ENCODE measurements around the gene KDM4C. TPM values are rescaled to one million over a fixed set of nuclear protein-coding genes. Genes with fewer than 3 reads are reported as not detected.

KDM4C gene
- total and polyA plus RNA-seq, 2 donors = 20.3 to 36.2 TPM

DNA sequence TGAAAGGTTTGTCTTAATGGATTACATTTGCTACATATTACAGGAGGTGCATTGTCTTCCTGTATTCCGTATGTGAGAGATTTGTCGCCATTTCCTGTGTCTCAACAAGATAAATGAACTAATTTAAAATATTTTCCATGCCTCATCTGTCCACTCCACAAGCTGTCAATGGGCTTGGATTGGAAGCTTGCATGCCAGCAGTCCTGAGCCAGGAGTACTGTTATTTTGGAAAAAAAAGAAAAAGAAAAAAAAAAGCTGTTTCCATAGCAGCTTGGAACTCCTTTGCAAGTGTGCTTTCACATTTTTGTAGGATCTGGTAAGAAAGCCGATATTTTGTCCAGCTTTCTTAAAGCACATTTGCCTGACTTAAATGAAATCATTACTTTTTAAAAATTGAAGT lies 330.8 kb downstream of the KDM4C start:
- no peaks in the 10 kb centered on the region for H3K4me1 ChIP-seq (ENCODE audit: control insufficient read depth in 2 of 2, insufficient read depth in 2 of 2, low read length in 2 of 2)
- no peaks in the 10 kb centered on the region for H3K27me3 ChIP-seq (ENCODE audit: control insufficient read depth in 2 of 2, insufficient read depth in 1 of 2, low read length in 1 of 2)
- H3K27ac ChIP-seq (ENCODE audit: low read depth in 1 of 2, low read length in 1 of 2) = no peak overlapping the region
- DNase-seq (ENCODE audit: low read depth in 6 of 9, low spot score in 9 of 9) = no peak
- WGBS = 93% methylated on average over 3 of the region's 3 CpGs
- no peaks in the 10 kb centered on the region for H3K9me3 ChIP-seq (ENCODE audit: control insufficient read depth in 2 of 2, insufficient read depth in 1 of 2, low read length in 1 of 2)
- H3K36me3 ChIP-seq (ENCODE audit: control insufficient read depth in 2 of 2, insufficient read depth in 2 of 2, low read length in 1 of 2) = peaks cover 0 to 14% of the 10 kb centered on the region in 2 donors
- H3K4me3 ChIP-seq (ENCODE audit: low read length in 2 of 2) = no peak overlapping the region

DNA sequence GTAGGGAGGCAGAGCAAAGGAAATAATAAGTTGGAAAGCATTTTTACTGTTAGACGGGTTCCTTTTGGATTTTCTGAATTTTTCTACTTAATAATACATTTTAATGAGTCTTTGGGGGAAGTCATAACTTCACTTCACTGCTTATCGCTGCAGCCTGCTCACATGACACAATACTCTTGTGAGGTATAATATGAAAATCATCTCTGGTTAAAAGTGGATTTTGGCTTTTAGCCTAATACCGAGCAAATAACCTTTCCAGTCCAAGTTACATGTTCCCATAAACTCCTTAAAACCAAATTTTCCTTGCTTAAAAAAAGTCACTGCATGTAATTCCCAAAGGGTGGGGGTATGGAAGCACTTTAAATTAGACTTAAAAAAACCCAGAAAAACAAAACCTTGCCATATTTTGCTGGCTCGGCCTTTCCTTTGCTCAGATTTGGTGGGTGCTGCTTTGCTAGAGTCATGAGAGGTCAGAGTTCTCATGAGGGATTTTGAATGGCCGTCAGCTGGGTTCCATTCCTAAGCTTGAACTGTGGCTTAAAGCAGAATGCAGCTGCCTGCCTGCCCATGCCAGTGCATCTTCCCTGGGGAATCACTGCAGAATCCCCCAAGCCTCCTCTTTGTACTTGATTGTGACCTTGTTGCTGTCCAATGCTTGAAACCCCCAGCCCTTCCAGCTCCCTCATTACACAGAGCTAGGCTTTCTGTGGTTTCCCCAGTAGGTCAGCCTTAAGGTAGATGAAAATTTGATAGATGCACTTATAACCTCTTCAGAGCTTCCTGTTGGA lies 331.8 kb downstream of the KDM4C start:
- no peak for DNase-seq (ENCODE audit: low read depth in 6 of 9, low spot score in 9 of 9)
- H3K36me3 ChIP-seq (ENCODE audit: control insufficient read depth in 2 of 2, insufficient read depth in 2 of 2, low read length in 1 of 2) = peaks cover 0 to 14% of the 10 kb centered on the region in 2 donors
- H3K27ac ChIP-seq (ENCODE audit: low read depth in 1 of 2, low read length in 1 of 2) = no peak overlapping the region
- H3K4me1 ChIP-seq (ENCODE audit: control insufficient read depth in 2 of 2, insufficient read depth in 2 of 2, low read length in 2 of 2) = no peaks in the 10 kb centered on the region
- 95% methylated on average over 5 of the region's 5 CpGs for WGBS
- no peak overlapping the region for H3K4me3 ChIP-seq (ENCODE audit: low read length in 2 of 2)
- no peaks in the 10 kb centered on the region for H3K27me3 ChIP-seq (ENCODE audit: control insufficient read depth in 2 of 2, insufficient read depth in 1 of 2, low read length in 1 of 2)
- H3K9me3 ChIP-seq (ENCODE audit: control insufficient read depth in 2 of 2, insufficient read depth in 1 of 2, low read length in 1 of 2) = no peaks in the 10 kb centered on the region

DNA sequence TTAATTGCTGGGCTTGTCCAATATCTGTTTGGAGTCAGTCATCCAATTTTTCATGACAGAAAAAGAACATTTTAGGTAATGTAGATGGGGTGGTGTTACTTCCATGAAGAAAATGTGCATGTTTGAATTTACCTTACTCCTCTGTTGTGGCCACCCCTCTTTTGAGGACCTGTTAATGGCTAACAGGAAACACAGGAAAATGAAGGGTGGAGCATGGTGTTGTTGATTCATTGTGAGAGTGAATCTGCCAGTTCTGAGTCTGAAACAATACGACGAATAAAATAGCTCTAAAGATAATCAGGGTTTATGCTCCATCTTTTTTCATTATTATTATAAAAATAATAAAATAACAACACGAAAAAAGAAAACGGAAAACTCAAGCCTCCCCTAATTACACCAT lies 335.3 kb downstream of the KDM4C start:
- DNase-seq (ENCODE audit: low read depth in 6 of 9, low spot score in 9 of 9) = no peak
- no peaks in the 10 kb centered on the region for H3K4me1 ChIP-seq (ENCODE audit: control insufficient read depth in 2 of 2, insufficient read depth in 2 of 2, low read length in 2 of 2)
- H3K27ac ChIP-seq (ENCODE audit: low read depth in 1 of 2, low read length in 1 of 2) = no peak overlapping the region
- no peaks in the 10 kb centered on the region for H3K9me3 ChIP-seq (ENCODE audit: control insufficient read depth in 2 of 2, insufficient read depth in 1 of 2, low read length in 1 of 2)
- H3K36me3 ChIP-seq (ENCODE audit: control insufficient read depth in 2 of 2, insufficient read depth in 2 of 2, low read length in 1 of 2) = peaks cover 5 to 10% of the 10 kb centered on the region in 2 donors
- no peaks in the 10 kb centered on the region for H3K27me3 ChIP-seq (ENCODE audit: control insufficient read depth in 2 of 2, insufficient read depth in 1 of 2, low read length in 1 of 2)
- WGBS = 97% methylated on average over 4 of the region's 4 CpGs
- H3K4me3 ChIP-seq (ENCODE audit: low read length in 2 of 2) = no peak overlapping the region

DNA sequence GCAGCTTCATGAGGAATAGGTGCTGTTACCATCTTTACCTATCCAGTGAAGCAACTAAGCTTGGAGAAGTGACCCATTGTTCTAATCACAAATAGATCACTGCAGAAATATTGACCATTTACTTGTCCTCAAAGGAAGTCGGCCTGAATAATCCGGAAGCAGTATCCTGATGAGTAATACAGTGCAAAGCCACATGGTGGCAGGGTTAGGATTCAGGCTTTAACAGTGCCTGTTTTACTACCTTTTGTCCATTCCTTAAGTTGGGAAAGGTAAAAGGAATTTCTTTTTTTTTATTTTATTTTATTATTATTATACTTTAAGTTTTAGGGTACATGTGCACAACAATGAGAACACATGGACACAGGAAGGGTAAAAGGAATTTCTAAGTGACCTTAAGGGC lies 336.3 kb downstream of the KDM4C start:
- Histone ChIP-seq H3K4me3 (ENCODE audit: low read length in 2 of 2) (no peak overlapping the region), H3K36me3 (ENCODE audit: control insufficient read depth in 2 of 2, insufficient read depth in 2 of 2, low read length in 1 of 2) (peaks cover 5 to 9% of the 10 kb centered on the region in 2 donors), H3K9me3 (ENCODE audit: control insufficient read depth in 2 of 2, insufficient read depth in 1 of 2, low read length in 1 of 2) (no peaks in the 10 kb centered on the region), H3K27ac (ENCODE audit: low read depth in 1 of 2, low read length in 1 of 2) (peak overlapping the region in 1 of 2 donors; percentile 12), H3K27me3 (ENCODE audit: control insufficient read depth in 2 of 2, insufficient read depth in 1 of 2, low read length in 1 of 2) (no peaks in the 10 kb centered on the region), H3K4me1 (ENCODE audit: control insufficient read depth in 2 of 2, insufficient read depth in 2 of 2, low read length in 2 of 2) (no peaks in the 10 kb centered on the region)
- 98% methylated on average over 2 of the region's 2 CpGs for WGBS
- no peak for DNase-seq (ENCODE audit: low read depth in 6 of 9, low spot score in 9 of 9)

DNA sequence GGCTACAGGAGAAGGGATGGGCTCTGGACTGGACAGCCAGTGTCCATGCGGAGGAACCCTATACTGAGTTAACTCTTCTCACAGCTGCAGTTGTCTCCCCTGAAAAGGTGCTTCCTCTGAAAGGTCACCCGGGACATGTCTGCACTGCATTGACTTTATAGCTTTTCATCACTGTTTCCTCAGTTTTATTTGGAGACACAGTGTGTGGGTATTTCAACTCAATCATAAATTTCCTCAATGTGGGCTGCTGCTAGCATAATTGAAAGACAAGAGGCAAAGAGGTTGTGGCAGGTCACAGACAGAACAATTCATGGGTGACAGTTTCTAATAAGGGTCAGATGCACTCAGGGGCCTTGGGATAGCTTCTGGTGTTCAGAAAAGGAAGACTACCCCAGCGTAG lies 336.8 kb downstream of the KDM4C start:
- H3K4me3 ChIP-seq (ENCODE audit: low read length in 2 of 2) = no peak overlapping the region
- WGBS = 90% methylated on average over 3 of the region's 3 CpGs
- H3K9me3 ChIP-seq (ENCODE audit: control insufficient read depth in 2 of 2, insufficient read depth in 1 of 2, low read length in 1 of 2) = no peaks in the 10 kb centered on the region
- no peak for DNase-seq (ENCODE audit: low read depth in 6 of 9, low spot score in 9 of 9)
- no peaks in the 10 kb centered on the region for H3K27me3 ChIP-seq (ENCODE audit: control insufficient read depth in 2 of 2, insufficient read depth in 1 of 2, low read length in 1 of 2)
- peaks cover 5 to 11% of the 10 kb centered on the region in 2 donors for H3K36me3 ChIP-seq (ENCODE audit: control insufficient read depth in 2 of 2, insufficient read depth in 2 of 2, low read length in 1 of 2)
- no peak overlapping the region for H3K27ac ChIP-seq (ENCODE audit: low read depth in 1 of 2, low read length in 1 of 2)
- H3K4me1 ChIP-seq (ENCODE audit: control insufficient read depth in 2 of 2, insufficient read depth in 2 of 2, low read length in 2 of 2) = no peaks in the 10 kb centered on the region

DNA sequence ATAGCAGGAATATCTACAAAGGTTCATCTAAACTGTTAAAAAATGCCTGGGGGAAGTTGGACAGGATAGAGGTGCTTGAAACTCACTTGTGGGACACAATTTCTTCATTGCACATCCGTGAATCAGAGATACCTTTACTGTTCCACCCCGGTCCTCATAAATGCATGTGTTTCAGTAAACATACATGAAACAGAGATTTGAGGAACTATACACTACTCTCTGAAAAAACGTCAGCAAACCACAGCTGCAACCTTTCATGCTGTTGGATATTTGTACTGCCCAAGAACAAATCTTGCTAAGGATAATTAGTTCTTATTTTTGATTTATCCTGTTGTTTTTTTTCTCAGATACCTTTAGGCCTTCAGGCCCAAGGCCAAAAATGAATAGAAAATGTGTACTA lies 337.3 kb downstream of the KDM4C start:
- WGBS = 55% methylated on average over 3 of the region's 3 CpGs
- no peaks in the 10 kb centered on the region for H3K27me3 ChIP-seq (ENCODE audit: control insufficient read depth in 2 of 2, insufficient read depth in 1 of 2, low read length in 1 of 2)
- H3K4me1 ChIP-seq (ENCODE audit: control insufficient read depth in 2 of 2, insufficient read depth in 2 of 2, low read length in 2 of 2) = no peaks in the 10 kb centered on the region
- no peak overlapping the region for H3K4me3 ChIP-seq (ENCODE audit: low read length in 2 of 2)
- peaks cover 0 to 2% of the 10 kb centered on the region in 2 donors for H3K9me3 ChIP-seq (ENCODE audit: control insufficient read depth in 2 of 2, insufficient read depth in 1 of 2, low read length in 1 of 2)
- H3K27ac ChIP-seq (ENCODE audit: low read depth in 1 of 2, low read length in 1 of 2) = no peak overlapping the region
- H3K36me3 ChIP-seq (ENCODE audit: control insufficient read depth in 2 of 2, insufficient read depth in 2 of 2, low read length in 1 of 2) = peaks cover 5 to 11% of the 10 kb centered on the region in 2 donors
- DNase-seq (ENCODE audit: low read depth in 6 of 9, low spot score in 9 of 9) = no peak

DNA sequence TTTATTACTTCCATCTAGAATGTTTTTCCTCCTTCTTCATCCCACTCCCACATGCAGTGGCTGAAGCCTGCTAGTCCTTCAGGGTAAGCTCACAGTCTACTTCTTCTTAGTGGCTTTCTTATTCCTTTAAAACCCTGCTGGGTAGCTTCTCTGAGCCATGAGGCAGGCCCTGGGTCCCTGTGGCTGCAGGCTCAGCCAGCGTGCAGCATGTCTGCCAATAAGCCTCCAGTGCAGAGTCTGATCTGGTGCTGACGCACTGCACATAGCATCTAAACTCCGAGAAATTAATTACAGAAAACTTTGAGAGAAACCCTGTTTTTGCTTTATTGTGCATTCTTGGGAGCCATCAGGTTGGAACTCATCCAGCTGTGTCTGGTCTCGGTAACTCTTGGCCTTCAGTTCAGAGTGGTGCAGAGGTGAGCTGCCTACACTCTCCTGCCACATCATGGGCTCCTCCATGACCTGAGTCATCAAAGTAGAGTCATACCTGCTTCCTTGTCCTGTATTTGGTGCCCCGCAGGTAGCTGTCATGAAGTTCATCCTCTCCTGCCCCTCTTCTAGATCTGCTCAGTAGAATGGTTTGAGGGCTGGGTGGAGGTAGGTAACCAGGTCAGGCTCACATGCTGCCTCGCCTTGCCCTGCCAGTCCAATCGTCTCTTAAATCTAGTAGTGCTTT lies 339.4 kb downstream of the KDM4C start:
- Histone ChIP-seq H3K9me3 (ENCODE audit: control insufficient read depth in 2 of 2, insufficient read depth in 1 of 2, low read length in 1 of 2) (peaks cover 0 to 2% of the 10 kb centered on the region in 2 donors), H3K4me1 (ENCODE audit: control insufficient read depth in 2 of 2, insufficient read depth in 2 of 2, low read length in 2 of 2) (no peaks in the 10 kb centered on the region), H3K36me3 (ENCODE audit: control insufficient read depth in 2 of 2, insufficient read depth in 2 of 2, low read length in 1 of 2) (peaks cover 5 to 12% of the 10 kb centered on the region in 2 donors), H3K27ac (ENCODE audit: low read depth in 1 of 2, low read length in 1 of 2) (no peak overlapping the region), H3K27me3 (ENCODE audit: control insufficient read depth in 2 of 2, insufficient read depth in 1 of 2, low read length in 1 of 2) (no peaks in the 10 kb centered on the region), H3K4me3 (ENCODE audit: low read length in 2 of 2) (no peak overlapping the region)
- DNase-seq (ENCODE audit: low read depth in 6 of 9, low spot score in 9 of 9) = no peak
- 98% methylated on average over 7 of the region's 7 CpGs for WGBS

DNA sequence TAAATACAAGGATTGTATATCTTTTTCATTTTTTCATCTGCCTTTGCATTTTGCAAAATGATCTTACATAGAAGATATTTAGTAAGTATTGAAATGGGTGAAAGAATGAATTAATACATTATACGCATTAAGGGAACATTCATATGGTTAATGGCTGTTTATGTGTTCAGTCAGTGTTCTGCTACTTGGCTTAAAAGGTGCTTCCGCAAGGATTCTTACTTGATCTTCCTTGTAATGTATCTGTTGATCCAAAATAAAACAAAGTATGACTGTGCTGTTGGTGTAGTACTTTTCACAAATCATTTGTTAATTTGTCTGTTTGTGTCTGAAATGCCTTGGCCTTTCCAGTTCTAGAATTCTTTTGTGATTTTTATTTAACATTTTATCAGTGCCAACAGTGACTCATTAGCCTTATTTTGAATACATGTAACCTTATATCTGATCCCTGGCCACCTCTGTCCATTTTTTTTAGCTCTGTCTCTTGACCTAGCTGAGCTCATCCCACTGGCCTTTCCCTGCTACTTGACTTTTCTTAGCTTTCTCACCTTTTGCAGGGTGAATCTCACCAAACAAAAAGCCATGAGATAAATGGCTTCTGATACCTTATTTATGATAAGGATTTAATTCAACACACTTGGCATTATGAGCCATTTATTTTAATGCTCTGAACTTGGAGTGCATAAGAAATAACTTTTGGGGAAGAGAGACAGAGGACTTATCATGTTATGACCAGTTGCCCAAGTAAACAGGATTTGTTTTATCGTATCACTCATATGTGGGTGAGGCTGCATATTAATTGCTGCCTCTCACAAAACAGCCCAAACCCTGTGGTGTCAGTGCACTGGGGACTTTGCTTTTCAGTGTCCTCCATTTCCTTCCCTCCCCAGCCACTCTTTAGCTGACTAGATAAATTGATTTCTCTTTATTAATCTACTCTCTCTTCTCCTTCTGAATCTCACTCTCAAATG lies 340.3 kb downstream of the KDM4C start:
- no peak overlapping the region for H3K4me3 ChIP-seq (ENCODE audit: low read length in 2 of 2)
- H3K4me1 ChIP-seq (ENCODE audit: control insufficient read depth in 2 of 2, insufficient read depth in 2 of 2, low read length in 2 of 2) = no peaks in the 10 kb centered on the region
- H3K36me3 ChIP-seq (ENCODE audit: control insufficient read depth in 2 of 2, insufficient read depth in 2 of 2, low read length in 1 of 2) = peaks cover 5 to 12% of the 10 kb centered on the region in 2 donors
- H3K9me3 ChIP-seq (ENCODE audit: control insufficient read depth in 2 of 2, insufficient read depth in 1 of 2, low read length in 1 of 2) = peaks cover 0 to 2% of the 10 kb centered on the region in 2 donors
- H3K27me3 ChIP-seq (ENCODE audit: control insufficient read depth in 2 of 2, insufficient read depth in 1 of 2, low read length in 1 of 2) = no peaks in the 10 kb centered on the region
- no peak overlapping the region for H3K27ac ChIP-seq (ENCODE audit: low read depth in 1 of 2, low read length in 1 of 2)
- 97% methylated on average over 3 of the region's 3 CpGs for WGBS
- DNase-seq (ENCODE audit: low read depth in 6 of 9, low spot score in 9 of 9) = no peak
